ENCODE results near the gene ADCK2. TPM values are rescaled to one million over a fixed set of nuclear protein-coding genes. Genes with fewer than 3 reads are reported as not detected.
"Not testable (repeated sequence)": the region's sequence is repeated elsewhere in the genome, so short reads cannot be mapped to it uniquely, and the experiment has no call there.

The ADCK2 gene
- total RNA-seq, 2 experiments from 2014 or later, result 23.3 to 23.9 TPM

DNA sequence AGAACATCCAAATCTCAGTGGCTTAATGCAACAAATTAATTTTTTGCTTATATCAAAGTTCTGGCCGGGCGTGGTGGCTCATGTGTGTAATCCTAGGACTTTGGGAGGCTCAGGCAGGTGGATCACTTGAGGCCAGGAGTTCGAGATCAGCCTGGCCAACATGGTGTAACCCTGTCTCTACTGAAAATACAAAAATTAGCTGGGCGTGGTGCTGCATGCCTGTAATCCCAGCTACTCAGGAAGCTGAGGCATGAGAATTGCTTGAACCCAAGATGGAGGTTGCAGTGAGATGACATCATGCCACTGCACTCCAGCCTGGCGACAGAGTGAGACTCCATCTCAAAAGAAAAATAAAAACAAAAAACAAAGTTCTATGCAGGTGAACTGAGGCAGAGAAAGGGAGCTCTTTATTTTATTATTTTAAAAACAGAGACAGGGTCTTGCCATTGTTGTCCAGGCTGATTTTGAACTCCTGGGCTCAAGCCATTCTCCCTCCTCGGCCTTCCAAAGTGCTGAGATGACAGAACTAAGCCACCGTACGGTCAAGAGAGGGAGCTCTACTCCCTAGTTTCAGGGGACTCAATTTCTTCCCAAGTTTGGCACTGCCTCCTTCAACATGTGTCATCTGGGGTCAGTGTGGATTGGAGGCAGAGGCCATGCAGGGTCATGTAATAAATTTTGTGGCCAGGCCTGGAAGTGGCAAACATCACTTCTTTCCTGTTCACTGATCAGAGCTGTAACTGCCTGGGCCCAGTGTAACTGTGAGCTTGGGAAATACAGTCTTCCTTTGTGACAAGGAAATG, 2.4 kb downstream of the ADCK2 start:
- Mint-ChIP-seq H3K4me1 (peaks cover 27% of the 10 kb centered on the region), H3K27ac (peak overlapping the region; percentile 26), H3K27me3 (no peaks in the 10 kb centered on the region), H3K9me3 (no peaks in the 10 kb centered on the region), H3K4me3 (peak overlapping the region; percentile 89), H3K36me3 (peaks cover 22% of the 10 kb centered on the region)
- no peak for DNase-seq

DNA sequence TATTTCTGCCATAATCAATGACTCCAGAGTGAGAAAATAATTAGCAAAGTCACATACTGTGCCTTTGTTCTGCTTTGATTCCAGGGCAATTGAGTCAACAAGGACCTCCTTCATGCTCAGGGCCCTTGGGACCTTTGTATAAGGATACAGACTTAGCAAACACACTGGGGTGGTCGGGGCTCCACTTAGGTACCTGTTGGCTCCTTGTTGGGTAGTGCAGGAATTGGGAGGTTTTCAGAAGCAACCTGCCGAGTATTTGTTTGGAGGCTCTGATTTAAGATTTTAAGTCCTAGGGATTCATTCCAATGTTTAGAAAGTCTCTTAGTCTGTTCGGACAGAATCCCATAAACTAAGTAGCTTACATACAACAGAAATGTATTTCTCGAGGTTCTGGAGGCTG, 3.0 kb downstream of the ADCK2 start:
- Mint-ChIP-seq H3K4me3 (no peak overlapping the region), H3K36me3 (peaks cover 25% of the 10 kb centered on the region), H3K9me3 (no peaks in the 10 kb centered on the region), H3K4me1 (peaks cover 27% of the 10 kb centered on the region), H3K27me3 (no peaks in the 10 kb centered on the region), H3K27ac (no peak overlapping the region)
- no peak for DNase-seq

DNA sequence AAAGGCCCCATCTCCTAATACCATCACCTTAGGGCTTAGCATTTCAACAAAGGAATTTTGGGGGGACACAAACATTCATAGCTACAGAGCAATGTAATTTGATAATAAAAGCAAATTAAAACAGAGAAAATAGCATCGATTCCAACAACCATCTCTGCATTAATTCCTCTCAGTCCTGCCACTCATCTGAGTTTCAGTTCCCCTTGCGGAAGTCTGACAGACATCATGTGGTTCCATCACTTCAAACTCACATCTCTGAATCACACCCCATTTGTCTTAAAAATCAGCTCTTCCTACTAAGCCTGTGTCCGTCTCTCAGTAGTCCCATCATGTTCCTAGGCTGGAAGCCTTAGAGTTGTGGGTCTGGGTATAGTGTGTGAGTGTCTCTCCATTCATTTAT, 3.6 kb downstream of the ADCK2 start:
- H3K27me3 Mint-ChIP-seq, result no peaks in the 10 kb centered on the region
- no peaks in the 10 kb centered on the region for H3K9me3 Mint-ChIP-seq
- no peak for DNase-seq
- H3K36me3 Mint-ChIP-seq, result peaks cover 29% of the 10 kb centered on the region
- H3K4me3 Mint-ChIP-seq, result no peak overlapping the region
- H3K27ac Mint-ChIP-seq, result no peak overlapping the region
- peaks cover 27% of the 10 kb centered on the region for H3K4me1 Mint-ChIP-seq

DNA sequence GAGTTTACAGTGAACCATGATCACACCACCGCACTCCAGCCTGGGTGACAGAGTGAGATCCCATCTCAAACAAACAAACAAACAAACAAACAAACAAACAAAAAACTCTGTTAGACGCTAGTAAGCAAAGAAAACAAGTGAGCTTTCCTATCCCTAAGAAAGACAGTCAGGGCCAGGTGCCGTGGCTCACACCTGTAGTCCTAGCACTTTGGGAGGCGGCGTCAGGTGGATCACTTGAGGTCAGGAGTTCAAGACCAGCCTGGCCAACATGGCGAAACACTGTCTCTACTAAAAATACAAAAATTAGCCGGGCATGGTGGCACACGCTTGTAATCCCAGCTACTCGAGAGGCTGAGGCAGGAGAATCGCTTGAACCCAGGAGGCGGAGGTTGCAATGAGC, 4.2 kb downstream of the ADCK2 start:
- not testable (repeated sequence) for DNase-seq, H3K27me3 Mint-ChIP-seq, H3K9me3 Mint-ChIP-seq, H3K27ac Mint-ChIP-seq, H3K4me3 Mint-ChIP-seq
- Mint-ChIP-seq H3K36me3 (peaks cover 29% of the 10 kb centered on the region), H3K4me1 (peaks cover 27% of the 10 kb centered on the region)

DNA sequence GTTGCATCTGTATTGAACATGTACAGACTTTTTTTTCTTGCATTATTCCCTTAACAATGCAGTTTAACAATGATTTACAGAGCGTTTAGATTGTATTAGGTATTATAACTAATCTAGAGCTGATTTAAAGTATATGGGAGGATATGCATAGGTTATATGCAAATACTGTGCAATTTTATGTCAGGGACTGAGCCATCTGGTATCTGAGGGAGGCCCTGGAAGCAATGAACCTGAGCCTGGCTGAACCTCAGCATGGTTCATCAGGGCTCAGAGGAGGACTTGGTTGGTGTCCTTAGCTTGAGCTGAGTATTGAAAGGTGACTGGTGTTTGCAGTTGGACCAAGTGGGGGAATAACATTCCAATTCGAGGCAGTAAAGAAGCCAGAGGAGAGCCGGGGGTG, 4.8 kb downstream of the ADCK2 start:
- Mint-ChIP-seq H3K27me3 (no peaks in the 10 kb centered on the region), H3K27ac (no peak overlapping the region), H3K9me3 (no peaks in the 10 kb centered on the region), H3K4me1 (peaks cover 22% of the 10 kb centered on the region), H3K36me3 (peaks cover 29% of the 10 kb centered on the region), H3K4me3 (no peak overlapping the region)
- no peak for DNase-seq

DNA sequence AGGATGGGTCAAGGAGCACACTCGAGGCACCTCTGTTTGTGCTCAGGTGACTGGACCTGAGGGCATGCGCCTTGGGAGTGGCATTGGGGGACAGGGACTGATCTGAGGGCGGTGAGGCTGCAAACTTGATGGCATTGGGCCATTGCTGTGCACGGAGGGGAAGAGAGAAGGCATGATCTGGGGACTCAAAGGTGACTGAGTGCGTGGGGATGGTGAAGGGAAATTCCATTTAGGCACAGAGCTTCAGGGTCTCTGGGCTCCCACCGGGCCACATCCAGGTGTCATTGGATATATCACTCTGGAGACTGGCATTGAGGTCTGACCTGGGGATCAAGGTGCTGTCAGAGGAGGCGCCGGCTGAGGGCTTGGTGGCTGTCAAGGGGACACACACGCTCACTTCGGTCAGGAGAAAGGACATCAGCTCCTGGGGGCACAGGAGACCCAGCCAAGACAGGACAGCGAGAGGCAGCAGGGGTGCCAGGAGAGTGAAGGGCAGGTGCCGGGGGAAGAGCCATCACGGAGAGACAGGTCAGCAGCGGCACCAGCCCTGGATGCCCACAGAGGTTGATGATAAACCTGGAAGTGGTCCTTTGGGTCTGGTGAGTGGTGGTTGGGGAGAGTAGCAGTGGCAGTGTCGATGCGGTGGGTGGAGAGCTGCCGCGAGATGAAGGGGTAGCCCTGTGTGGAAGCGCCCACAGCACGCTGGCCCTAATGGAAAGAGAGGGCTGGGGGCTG, 5.5 kb downstream of the ADCK2 start:
- H3K36me3 Mint-ChIP-seq, result peaks cover 29% of the 10 kb centered on the region
- H3K27me3 Mint-ChIP-seq, result no peaks in the 10 kb centered on the region
- no peaks in the 10 kb centered on the region for H3K9me3 Mint-ChIP-seq
- H3K27ac Mint-ChIP-seq, result no peak overlapping the region
- peaks cover 20% of the 10 kb centered on the region for H3K4me1 Mint-ChIP-seq
- H3K4me3 Mint-ChIP-seq, result no peak overlapping the region
- DNase-seq, result no peak

DNA sequence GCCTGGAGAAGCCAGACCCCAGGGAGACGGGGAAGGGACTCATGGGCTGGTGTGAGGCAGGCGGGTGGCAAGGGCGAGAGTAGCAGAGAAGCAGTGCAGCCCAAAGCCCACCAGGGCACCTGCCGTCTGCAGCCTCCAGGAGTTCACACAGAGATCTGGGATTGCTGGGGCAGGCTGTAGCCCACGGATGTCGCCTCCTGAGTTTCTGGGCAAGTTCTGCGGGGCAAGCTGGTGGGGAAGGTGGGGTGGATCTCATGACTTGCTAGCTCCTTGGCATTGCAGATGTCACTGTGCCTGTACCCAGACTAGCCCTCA, 6.0 kb downstream of the ADCK2 start:
- Mint-ChIP-seq H3K27ac (no peak overlapping the region), H3K9me3 (no peaks in the 10 kb centered on the region), H3K27me3 (no peaks in the 10 kb centered on the region), H3K36me3 (peaks cover 29% of the 10 kb centered on the region), H3K4me1 (peaks cover 20% of the 10 kb centered on the region), H3K4me3 (no peak overlapping the region)
- DNase-seq, result no peak

DNA sequence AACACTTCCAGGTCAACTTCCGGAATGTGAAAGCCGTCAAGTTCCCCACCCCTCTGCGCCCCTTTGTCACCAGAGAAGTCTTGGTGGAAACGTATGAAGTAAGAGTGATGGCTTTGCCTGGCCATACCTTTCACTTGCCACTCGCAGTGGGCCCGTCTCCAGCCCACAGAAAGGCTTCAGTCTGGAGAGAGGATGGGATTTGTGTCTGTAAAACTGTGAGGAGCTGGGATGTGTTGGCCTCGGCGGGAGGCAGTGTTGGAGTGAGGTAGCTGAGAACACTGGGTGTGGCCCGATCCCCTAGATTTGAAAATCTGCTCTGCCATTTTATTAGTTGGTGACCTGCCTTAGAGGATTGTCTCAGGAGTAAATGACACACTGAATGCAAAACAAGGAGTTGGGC, 6.4 kb downstream of the ADCK2 start:
- Mint-ChIP-seq H3K27me3 (no peaks in the 10 kb centered on the region), H3K4me1 (peaks cover 16% of the 10 kb centered on the region), H3K36me3 (peaks cover 30% of the 10 kb centered on the region), H3K27ac (no peak overlapping the region), H3K4me3 (no peak overlapping the region), H3K9me3 (no peaks in the 10 kb centered on the region)
- no peak for DNase-seq

DNA sequence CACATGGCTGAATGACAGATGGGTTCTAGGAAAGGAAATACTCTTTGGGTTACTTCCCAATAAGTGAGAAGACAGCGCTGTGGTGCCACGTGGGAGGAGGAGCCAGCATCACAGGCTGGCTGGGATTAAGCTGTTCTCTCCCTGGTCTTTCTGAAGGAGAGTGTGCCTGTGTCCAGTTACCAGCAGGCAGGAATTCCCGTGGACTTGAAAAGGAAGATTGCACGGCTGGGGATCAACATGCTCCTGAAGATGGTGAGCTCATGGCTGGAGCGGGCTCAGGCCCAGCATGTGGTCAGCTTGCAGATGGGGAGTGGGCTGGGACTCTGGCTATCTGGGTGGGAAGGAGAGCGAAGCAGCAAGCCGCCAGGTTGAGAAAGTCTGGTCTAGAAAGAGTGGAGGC, 8.1 kb downstream of the ADCK2 start:
- no peaks in the 10 kb centered on the region for H3K9me3 Mint-ChIP-seq
- no peak for DNase-seq

DNA sequence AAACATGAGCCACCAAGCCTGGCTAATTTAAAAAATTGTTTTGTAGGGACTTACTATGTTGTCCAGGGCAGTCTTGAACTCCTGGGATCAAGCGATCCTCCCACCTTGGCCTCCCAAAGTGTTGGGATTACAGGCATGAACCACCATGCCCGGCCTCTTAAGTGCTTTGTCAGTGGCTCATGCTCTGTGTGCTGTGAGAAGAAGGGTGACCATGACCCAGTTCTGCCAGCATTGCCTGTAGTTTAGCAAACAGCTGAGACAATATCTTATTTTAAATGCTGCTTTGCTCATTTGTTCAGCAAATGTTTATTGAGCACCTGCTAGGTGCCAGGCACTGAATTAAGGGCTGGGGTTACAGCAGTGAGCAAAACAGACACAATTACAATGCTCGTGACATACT, 9.0 kb downstream of the ADCK2 start:
- Mint-ChIP-seq H3K9me3 (no peaks in the 10 kb centered on the region), H3K27ac (no peak overlapping the region), H3K4me3 (no peak overlapping the region), H3K27me3 (no peaks in the 10 kb centered on the region), H3K36me3 (peaks cover 26% of the 10 kb centered on the region), H3K4me1 (no peaks in the 10 kb centered on the region)
- DNase-seq, result no peak

More for the DNA sequence above, 8.1 kb downstream of the ADCK2 start:
- peaks cover 30% of the 10 kb centered on the region for H3K36me3 Mint-ChIP-seq
- H3K27me3 Mint-ChIP-seq, result no peaks in the 10 kb centered on the region
- H3K4me1 Mint-ChIP-seq, result peaks cover 3% of the 10 kb centered on the region
- no peak overlapping the region for H3K27ac Mint-ChIP-seq
- H3K4me3 Mint-ChIP-seq, result no peak overlapping the region

DNA sequence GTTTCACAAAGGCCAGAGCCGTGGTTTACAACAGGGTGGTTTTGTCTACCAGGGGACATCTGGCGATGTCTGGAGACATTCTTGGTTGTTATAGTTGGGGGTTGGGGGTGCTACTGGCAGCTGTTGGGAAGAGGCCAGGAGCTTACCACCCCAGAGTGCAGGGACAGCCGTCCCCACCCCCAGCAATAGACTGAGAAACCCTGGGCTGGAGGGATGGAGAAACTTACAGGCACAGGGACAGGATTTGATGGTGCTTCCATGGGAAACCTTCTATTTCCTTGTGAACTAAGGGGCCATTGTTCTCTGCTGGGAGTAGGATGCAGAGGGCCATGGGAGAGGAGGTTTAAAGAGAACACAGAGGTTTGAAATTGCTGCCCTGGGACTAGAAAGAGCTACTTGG, 10.9 kb downstream of the ADCK2 start:
- no peaks in the 10 kb centered on the region for H3K9me3 Mint-ChIP-seq
- DNase-seq, result no peak
- H3K36me3 Mint-ChIP-seq, result peaks cover 20% of the 10 kb centered on the region
- H3K27me3 Mint-ChIP-seq, result no peaks in the 10 kb centered on the region
- no peak overlapping the region for H3K27ac Mint-ChIP-seq
- no peak overlapping the region for H3K4me3 Mint-ChIP-seq
- no peaks in the 10 kb centered on the region for H3K4me1 Mint-ChIP-seq

DNA sequence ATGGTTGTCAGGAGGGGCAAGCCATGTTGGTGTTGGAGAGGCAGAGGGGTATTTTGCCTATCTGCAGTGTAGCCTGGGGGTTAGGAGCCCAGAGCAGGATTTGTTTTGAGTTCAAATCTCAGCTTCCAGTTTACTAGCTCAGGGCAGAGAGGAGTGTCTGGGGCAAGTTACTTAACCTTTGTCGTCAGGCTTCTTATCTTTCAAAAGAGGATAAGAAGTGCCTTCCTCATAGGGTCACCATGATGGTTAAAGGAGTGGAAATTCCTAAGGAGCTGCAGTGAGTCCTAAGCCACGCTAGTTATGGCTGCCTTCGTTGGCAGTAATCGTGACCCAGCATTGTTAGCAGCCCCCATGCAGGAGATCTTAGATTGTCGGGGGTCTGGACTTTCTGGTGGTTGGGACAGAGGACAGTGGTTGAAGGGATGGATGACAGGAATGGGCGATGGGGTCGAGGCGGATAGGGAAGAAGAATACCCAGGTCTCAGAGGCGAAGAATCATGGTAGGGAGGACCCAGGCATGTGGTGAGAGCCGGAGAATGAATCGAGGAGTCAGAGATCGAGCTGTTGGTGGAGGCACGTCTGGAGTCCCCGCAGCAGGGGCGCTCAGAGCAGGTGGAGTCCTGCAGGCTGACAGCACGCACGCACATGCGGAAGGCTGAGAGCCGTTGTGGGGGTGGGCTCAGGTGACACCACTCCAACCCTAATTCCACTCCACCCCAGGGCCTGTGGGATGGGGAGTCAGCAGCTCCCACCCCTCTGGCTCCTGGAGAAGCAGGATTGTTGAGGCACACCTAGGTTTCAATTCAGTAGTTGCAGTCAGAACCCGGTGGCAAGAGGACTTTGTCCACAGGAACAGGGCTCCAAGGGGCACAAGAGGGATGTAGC, 11.6 kb downstream of the ADCK2 start:
- H3K4me1 Mint-ChIP-seq, result no peaks in the 10 kb centered on the region
- no peak overlapping the region for H3K4me3 Mint-ChIP-seq
- H3K9me3 Mint-ChIP-seq, result no peaks in the 10 kb centered on the region
- no peaks in the 10 kb centered on the region for H3K27me3 Mint-ChIP-seq
- H3K36me3 Mint-ChIP-seq, result peaks cover 15% of the 10 kb centered on the region
- DNase-seq, result no peak
- H3K27ac Mint-ChIP-seq, result no peak overlapping the region

DNA sequence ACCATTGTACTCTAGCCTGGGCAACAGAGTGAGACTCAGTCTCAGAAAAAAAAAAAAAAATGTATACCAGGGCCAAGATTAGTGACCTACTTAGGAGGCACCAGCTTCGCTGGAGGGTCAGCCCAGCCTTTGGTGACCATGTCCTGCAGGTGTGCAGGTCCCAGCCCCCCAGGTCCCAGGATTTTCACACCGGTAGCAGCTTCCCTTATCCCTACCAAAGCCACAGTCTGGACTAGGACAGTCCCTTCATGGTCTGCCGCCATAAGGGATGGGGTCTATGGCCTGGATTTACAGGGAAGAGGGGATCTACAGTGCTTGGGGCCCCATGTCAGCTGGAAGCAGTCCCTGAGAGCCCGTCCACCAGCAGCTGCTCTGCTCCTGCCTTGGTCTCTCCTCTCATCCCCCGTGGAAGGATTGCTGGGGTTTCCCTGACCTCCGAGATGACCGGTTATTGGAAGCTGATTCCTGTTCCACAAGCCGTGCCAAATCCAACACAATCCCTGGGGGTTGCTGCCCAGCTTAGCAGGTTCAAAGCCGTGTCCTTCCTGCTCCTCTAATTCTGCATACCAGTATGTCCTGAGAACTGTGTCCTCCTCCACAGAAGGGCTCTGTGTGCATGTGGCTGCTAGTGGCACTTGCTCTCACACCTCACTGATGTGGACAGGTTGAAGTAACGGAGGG, 12.8 kb downstream of the ADCK2 start:
- H3K9me3 Mint-ChIP-seq, result no peaks in the 10 kb centered on the region
- no peaks in the 10 kb centered on the region for H3K27me3 Mint-ChIP-seq
- no peak for DNase-seq
- H3K27ac Mint-ChIP-seq, result no peak overlapping the region
- no peaks in the 10 kb centered on the region for H3K4me1 Mint-ChIP-seq
- no peak overlapping the region for H3K4me3 Mint-ChIP-seq
- H3K36me3 Mint-ChIP-seq, result peaks cover 11% of the 10 kb centered on the region

DNA sequence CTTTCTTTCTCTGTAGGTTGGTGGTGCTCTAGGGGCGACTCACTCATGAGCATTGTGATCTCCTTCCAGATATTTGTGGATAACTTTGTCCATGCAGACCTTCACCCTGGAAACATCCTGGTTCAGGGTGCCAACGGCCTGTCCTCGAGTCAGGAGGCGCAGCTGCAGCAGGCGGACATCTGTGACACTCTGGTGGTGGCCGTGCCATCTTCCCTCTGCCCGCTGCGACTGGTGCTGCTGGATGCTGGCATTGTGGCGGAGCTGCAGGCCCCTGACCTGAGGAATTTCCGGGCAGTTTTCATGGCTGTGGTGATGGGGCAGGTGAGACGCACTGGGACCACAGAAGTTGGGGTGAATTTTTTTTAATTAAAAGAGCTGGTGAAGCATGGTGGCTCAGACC, 14.2 kb downstream of the ADCK2 start:
- H3K4me3 Mint-ChIP-seq, result no peak overlapping the region
- DNase-seq, result no peak
- H3K27ac Mint-ChIP-seq, result no peak overlapping the region
- peaks cover 5% of the 10 kb centered on the region for H3K36me3 Mint-ChIP-seq
- H3K27me3 Mint-ChIP-seq, result no peaks in the 10 kb centered on the region
- H3K4me1 Mint-ChIP-seq, result no peaks in the 10 kb centered on the region
- no peaks in the 10 kb centered on the region for H3K9me3 Mint-ChIP-seq

DNA sequence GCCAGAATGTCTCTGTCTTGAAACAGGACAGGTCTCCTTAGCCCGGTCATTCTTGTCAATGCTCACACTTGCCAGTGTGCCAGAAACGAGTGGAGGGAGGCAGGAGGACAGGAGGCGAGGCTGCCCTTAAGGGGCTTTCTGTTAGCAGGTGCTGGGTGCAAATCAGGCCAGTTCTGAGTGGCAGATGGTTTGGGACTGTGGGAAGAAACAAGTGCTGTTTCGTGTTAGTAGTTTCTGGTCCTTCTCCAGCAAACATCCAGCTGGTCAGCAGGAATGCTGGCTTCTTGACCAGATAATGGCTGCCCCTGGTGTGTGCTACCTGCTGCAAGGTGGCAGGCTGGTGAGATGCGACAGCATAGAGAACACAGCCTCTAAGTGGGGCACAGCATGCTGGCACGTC, 15.6 kb downstream of the ADCK2 start:
- Mint-ChIP-seq H3K27me3 (no peaks in the 10 kb centered on the region), H3K4me3 (no peak overlapping the region), H3K27ac (no peak overlapping the region), H3K4me1 (peaks cover 5% of the 10 kb centered on the region), H3K9me3 (no peaks in the 10 kb centered on the region), H3K36me3 (peaks cover 14% of the 10 kb centered on the region)
- DNase-seq, result no peak
